ENCODE results near the gene SCGB2B2.

- TF ChIP-seq CTCF (IDR thresholded peaks at IDR 0.05): no peak
- no peak for TF ChIP-seq POLR2A (IDR thresholded peaks at IDR 0.05)
- no peak for TF ChIP-seq POLR2AphosphoS5 (IDR thresholded peaks at IDR 0.05)
These were observed 9.5 kb upstream of the SCGB2B2 start for GRCh38 chr19:34686455-34686854.

Data from sigmoid colon (tissue), 4 donors.